Mucosa of descending colon (tissue), 3 donors: ENCODE measurements around the gene TIMM13. TPM values are rescaled to one million over a fixed set of nuclear protein-coding genes. Genes with fewer than 3 reads are reported as not detected.

ENCODE experiments used
- ATAC-seq: fragments of 200-7000 bp; cut with Tn5 transposase; one replicate; pipeline ENCODE4 v1.9.1; 2020; ENCODE audit warnings: mild to moderate bottlenecking, moderate library complexity
- DNase-seq, 3 donors: peaks; one replicate each; pipeline ENCODE4 v3.0.0-alpha.2; 2020
- H3K36me3 ChIP-seq: fragments of 200-600 bp; one replicate; pipeline ENCODE4 v1.8.0; 2021; ENCODE audit warnings: low read depth, mild to moderate bottlenecking
- H3K4me1 ChIP-seq: fragments of 200-600 bp; one replicate; pipeline ENCODE4 v1.8.0; 2021; ENCODE audit warnings: low read depth, mild to moderate bottlenecking
- H3K4me3 ChIP-seq: fragments of 200-600 bp; one replicate; pipeline ENCODE4 v1.8.0; 2021; ENCODE audit warnings: mild to moderate bottlenecking
- H3K9me3 ChIP-seq: fragments of 200-600 bp; one replicate; pipeline ENCODE4 v1.8.0; 2021; ENCODE audit warnings: mild to moderate bottlenecking
- CTCF ChIP-seq: fragments of 200-600 bp; IDR thresholded peaks from one replicate; pipeline ENCODE4 v1.8.0; 2022; ENCODE audit warnings: antibody characterized with exemption, mild to moderate bottlenecking
- intact Hi-C, 2 donors: fragments of 100-400 bp; cut with DNase I in 1 of 2; cut with micrococcal nuclease in 1 of 2; formaldehyde crosslinking; loops; one replicate each; pipeline versions ENCODE4 v1.11.0 to v1.11.1; 2022; cut with DNase I, micrococcal nuclease
- total RNA-seq, 3 donors: library from RNA; stranded (reverse); fragmentation: NEBNext Ultra II Directional in 2 of 3; extraction: Animal tissue kit (Norgen Biotek cat#: 25700) in 2 of 3; gene quantifications; one replicate each; pipeline versions ENCODE4 v1.2.1 to v1.2.4, GENCODE V29; 2021 to 2023
- donor health status: DM: no; HTN: no; CAD: no; lungs with moderate emphysema.
- donor health status: DM: no; HTN: no; CAD: no.
- donor health status: DM: no; HTN: yes; CAD: no.

TIMM13 gene
- total RNA-seq, 3 donors from 2014 or later = 75.4 to 130 (median 104) TPM

- Histone ChIP-seq H3K4me1 (no peaks in the 10 kb centered on the region), H3K36me3 (no peaks in the 10 kb centered on the region), H3K9me3 (no peaks in the 10 kb centered on the region), H3K4me3 (no peak overlapping the region)
- ATAC-seq (no peak), DNase-seq (no peak)
- intact Hi-C loops = no loop called here
- no peak for TF ChIP-seq CTCF
Measured at GRCh38 chr19:2415973-2416319, 11.4 kb downstream of the TIMM13 start.

GRCh38 chr19:2415281-2415972 is 12.0 kb downstream of the TIMM13 start:
- no peak for ATAC-seq
- intact Hi-C loops = no loop called here
- H3K9me3 ChIP-seq = no peaks in the 10 kb centered on the region
- H3K4me1 ChIP-seq = no peaks in the 10 kb centered on the region
- TF ChIP-seq CTCF = no peak
- no peak for DNase-seq
- no peak overlapping the region for H3K4me3 ChIP-seq
- no peaks in the 10 kb centered on the region for H3K36me3 ChIP-seq

- Histone ChIP-seq H3K4me3 (no peak overlapping the region), H3K4me1 (no peaks in the 10 kb centered on the region), H3K36me3 (no peaks in the 10 kb centered on the region), H3K9me3 (no peaks in the 10 kb centered on the region)
- no peak for ATAC-seq
- intact Hi-C loops = no loop called here
- DNase-seq = no peak
- TF ChIP-seq CTCF = no peak
Measured at GRCh38 chr19:2413629-2414028, 13.8 kb downstream of the TIMM13 start.

GRCh38 chr19:2413159-2413558 is 14.2 kb downstream of the TIMM13 start:
- Histone ChIP-seq H3K4me3 (no peak overlapping the region), H3K36me3 (no peaks in the 10 kb centered on the region), H3K4me1 (no peaks in the 10 kb centered on the region), H3K9me3 (no peaks in the 10 kb centered on the region)
- intact Hi-C loops = no loop called here
- ATAC-seq = no peak
- no peak for DNase-seq
- no peak for TF ChIP-seq CTCF

- ATAC-seq = no peak
- intact Hi-C loops = no loop called here
- Histone ChIP-seq H3K9me3 (no peaks in the 10 kb centered on the region), H3K4me3 (no peak overlapping the region), H3K36me3 (no peaks in the 10 kb centered on the region), H3K4me1 (no peaks in the 10 kb centered on the region)
- DNase-seq = no peak
- no peak for TF ChIP-seq CTCF
Measured at GRCh38 chr19:2412449-2412848, 14.9 kb downstream of the TIMM13 start.

- H3K4me3 ChIP-seq = no peak overlapping the region
- no peaks in the 10 kb centered on the region for H3K4me1 ChIP-seq
- ATAC-seq (no peak), DNase-seq (no peak)
- no peaks in the 10 kb centered on the region for H3K36me3 ChIP-seq
- H3K9me3 ChIP-seq = no peaks in the 10 kb centered on the region
- no peak for TF ChIP-seq CTCF
- intact Hi-C loops = no loop called here
Measured at GRCh38 chr19:2411709-2412108, 15.7 kb downstream of the TIMM13 start.
